NCI-H524 treated with DMSO at 0.1 percent for 48 hours (cell line): ENCODE measurements around the gene LDLRAP1.
"Not testable (repeated sequence)": the region's sequence is repeated elsewhere in the genome, so short reads cannot be mapped to it uniquely, and the experiment has no call there.

Experiments
- DNase-seq: peaks from one replicate; lab custom pipeline; 2025; lab: John Stamatoyannopoulos, UW

Gene LDLRAP1

GRCh38 chr1:25577134-25577920, 33.9 kb downstream of the LDLRAP1 start:
- DNase-seq = no peak

GRCh38 chr1:25579292-25580252, 36.2 kb downstream of the LDLRAP1 start:
- DNase-seq = peak; percentile 54

DNA sequence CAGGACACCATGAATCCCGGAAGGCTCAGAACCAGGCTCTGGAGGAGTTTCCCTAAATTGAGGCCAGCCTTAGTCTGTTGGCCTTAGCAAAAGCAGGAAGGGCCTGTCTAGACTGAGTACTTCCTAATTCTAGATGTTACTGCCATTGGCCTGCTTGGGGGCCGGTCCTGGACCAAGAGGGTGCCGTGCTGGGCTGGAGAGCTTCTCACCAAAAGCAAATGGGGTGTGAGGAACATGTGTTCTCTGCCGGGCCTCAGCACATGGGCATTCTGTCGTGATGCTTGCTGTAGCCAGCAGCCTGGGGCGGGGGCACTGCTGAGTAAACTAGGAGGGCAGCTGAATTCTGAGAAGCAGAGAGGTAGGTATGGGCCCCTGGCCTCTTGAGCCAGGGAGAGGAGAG, 37.5 kb downstream of the LDLRAP1 start:
- no peak for DNase-seq

DNA sequence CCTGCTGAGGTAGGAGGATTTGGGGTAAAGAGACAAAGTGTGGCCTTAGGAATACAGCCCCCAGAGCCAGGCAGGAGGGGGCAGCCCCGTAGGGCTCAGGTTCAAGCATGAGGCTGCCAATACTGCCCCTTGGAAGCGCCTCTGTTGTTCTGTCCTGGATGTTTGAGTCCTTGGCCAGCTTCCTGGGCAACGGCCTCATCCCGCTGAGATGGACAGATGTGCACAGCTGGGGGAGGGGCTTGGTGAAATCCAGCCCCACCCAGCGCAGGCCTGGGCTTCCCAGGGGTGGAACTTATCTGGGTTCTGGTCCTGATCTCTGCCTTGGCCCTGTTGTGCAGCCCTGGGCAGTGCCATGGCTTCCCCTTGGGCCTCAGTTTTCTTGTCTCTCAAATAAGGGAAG, 38.4 kb downstream of the LDLRAP1 start:
- no peak for DNase-seq

DNA sequence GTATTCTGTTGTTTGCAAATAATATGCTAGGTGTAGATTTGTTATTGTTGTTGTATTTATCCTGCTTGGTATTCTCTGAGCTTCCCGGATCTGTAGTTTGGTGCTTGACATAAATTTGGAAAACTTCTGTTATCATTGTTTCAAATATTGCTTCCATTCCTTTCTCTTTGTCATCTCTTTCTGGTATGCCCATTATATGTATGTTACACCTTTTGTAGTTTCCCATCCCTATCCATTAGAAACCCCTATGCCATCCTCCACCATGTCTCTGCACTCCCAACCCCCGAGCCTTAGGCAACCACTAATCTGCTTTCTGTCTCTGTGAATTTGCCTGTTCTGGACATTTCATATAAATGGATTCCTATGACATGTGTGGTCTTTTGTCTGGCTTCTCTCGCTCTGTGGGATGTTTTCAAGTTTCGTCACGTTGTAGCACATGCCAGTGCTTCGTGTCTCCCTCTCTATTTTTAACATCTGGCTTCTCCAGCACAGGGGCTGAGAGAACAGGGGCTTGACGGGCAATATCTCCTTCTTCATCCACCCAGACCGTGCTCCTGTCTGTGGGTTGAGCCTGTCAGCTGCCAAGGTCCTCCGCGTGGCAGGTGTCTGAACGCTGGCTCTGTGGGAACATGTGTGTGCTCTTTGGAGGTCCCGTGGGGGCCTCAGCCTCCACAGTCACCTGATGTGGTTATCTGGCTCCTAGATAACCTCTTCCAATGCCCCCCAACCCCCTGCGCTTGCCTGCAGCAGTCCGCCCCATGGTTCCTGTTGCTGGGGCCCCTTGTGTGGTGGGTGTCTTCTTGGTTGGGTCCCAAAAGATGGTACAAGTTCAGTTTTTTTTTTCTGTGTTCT, 40.3 kb downstream of the LDLRAP1 start:
- no peak for DNase-seq

- DNase-seq = no peak
These were observed 42.8 kb downstream of the LDLRAP1 start for GRCh38 chr1:25586181-25586588.

DNA sequence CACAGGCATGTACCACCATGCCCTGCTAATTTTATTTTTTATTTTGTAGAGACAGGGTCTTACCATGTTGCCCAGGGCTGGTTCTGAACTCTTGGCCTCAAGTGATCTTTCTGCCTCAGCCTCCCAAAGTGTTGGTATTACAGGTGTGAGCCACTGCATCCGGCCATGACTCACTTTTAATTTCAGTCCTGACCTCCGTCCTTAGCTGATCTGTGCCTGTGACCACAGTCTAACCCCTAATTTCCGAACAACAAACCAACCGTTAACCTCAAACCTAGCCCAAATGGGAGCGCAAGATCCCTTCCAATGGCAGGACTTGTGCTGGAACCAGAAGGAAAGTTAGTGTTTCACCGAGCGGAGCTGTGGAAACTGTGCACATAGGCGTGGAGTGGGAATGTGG, 43.9 kb downstream of the LDLRAP1 start:
- no peak for DNase-seq

DNA sequence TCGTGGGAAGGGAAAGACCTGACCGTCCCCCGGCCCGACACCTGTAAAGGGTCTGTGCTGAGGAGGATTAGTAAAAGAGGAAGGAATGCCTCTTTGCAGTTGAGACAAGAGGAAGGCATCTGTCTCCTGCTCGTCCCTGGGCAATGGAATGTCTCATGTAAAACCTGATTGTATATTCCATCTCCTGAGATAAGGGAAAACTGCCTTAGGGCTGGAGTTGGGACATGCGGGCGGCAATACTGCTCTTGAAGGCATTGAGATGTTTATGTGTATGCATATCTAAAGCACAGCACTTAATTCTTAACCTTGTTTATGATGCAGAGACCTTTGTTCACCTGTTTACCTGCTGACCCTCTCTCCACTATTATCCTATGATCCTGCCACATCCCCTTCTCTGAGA, 44.8 kb downstream of the LDLRAP1 start:
- not testable (repeated sequence) for DNase-seq

GRCh38 chr1:25588786-25589185, 45.4 kb downstream of the LDLRAP1 start:
- not testable (repeated sequence) for DNase-seq

DNA sequence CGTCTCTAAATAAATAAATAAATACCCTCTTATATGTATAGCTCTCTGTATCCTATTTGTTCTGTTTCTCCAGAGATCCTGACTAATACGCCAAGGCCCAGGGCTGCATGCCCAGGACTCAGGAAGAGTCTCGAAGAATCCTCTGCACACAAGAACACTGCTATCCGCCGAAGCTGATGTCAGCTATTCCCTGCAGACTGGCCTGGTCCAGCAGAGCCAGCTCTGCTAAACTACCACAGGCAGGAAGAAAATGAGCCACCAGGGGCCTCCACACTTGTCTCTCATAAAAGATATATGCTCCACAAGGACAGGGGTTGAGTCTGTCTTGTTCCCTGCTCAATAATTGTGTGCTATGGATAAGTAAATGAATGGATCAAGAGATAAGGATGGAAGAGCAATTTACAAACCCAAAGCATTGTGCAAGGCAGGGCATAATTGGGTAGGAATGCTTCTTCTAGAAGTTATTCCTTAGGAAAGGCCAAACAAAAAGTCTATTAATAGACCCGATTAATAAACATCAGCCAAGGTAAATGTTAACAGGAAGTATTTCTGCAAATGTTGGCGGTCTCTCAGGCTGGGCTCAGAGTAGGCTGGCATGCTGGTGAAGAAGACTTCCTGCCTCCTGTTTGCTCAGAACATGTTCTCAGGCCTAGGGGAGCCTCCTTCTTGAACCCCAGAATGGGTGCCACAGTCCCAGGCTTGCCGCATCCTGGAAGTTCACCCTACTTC, 46.9 kb downstream of the LDLRAP1 start:
- DNase-seq = no peak

DNA sequence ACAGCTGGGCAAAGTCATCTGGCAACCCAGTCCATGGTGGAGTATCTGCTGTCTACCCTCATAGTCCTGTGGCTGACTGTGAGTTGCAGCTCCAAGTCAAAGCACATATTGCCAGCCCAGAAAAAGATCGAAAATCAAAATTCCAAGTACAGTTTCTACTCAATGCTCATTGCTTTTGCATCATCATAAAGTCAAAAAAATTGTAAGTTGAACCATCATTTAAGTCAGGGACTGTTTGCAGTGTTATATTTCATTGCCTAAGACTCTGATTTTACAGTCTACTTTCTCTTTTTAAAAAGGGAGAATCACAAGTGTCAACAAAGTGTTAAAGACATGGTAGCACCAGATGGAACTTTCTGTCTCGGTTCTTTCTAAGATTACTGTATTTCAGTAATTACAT, 50.5 kb downstream of the LDLRAP1 start:
- DNase-seq = no peak

- DNase-seq = peak; percentile 39
These were observed 51.6 kb downstream of the LDLRAP1 start for GRCh38 chr1:25594971-25595370.

- DNase-seq = not testable (repeated sequence)
These were observed 53.2 kb downstream of the LDLRAP1 start for GRCh38 chr1:25596641-25597040.

DNA sequence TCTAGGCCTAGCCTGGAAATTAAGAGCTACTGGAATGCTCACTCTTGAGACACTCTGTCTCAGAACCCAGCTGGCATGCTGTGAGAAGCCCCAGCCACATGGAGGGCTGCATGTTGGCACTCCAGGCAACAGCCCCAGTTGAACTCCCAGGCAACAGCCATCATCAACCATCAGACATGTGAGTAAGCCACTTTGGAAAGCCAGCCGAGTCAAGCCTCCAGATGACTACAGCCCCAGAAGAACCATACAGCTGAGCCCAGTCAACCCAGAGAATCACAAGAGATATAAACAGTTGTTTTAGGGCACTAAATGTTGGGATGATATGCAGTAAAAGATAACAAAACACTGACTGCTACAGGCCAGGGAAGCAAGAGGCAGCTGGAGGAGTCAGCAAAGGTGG, 55.5 kb downstream of the LDLRAP1 start:
- no peak for DNase-seq

- no peak for DNase-seq
These were observed 56.7 kb downstream of the LDLRAP1 start for GRCh38 chr1:25599969-25600610.

- not testable (repeated sequence) for DNase-seq
These were observed 57.7 kb downstream of the LDLRAP1 start for GRCh38 chr1:25600971-25601699.

- DNase-seq = not testable (repeated sequence)
These were observed 60.6 kb downstream of the LDLRAP1 start for GRCh38 chr1:25603779-25604538.

- DNase-seq = no peak
These were observed 63.7 kb downstream of the LDLRAP1 start for GRCh38 chr1:25607123-25607522.

- peak; percentile 74 for DNase-seq
These were observed 65.2 kb downstream of the LDLRAP1 start for GRCh38 chr1:25608488-25609178.
